Caco-2 (cell line): ENCODE measurements around the gene AHRR. TPM values are rescaled to one million over a fixed set of nuclear protein-coding genes. Genes with fewer than 3 reads are reported as not detected.

Experiments used
- BruUV-seq: library from RNA; stranded (reverse); fragments of 400-500 nt; replicated peaks from 2 replicates; lab custom pipeline; 2021; lab: Mats Ljungman, UMichigan
- CTCF ChIA-PET: fragments of 300-600 bp; sonication (Branson Sonifier 250); formaldehyde crosslinking; loops from one replicate; lab custom pipeline; 2022; ENCODE audit warnings: antibody characterized with exemption; lab: Charles Lee
- POLR2A ChIA-PET: fragments of 300-600 bp; sonication (Branson Sonifier 250); formaldehyde crosslinking; loops from one replicate; lab custom pipeline; 2022; ENCODE audit warnings: antibody characterized with exemption; lab: Charles Lee
- DNase-seq, 2 experiments: peaks; one replicate each; pipeline versions ENCODE4 v3.0.0 to v3.0.0-alpha.2; 2020 to 2022
- H3K27me3 ChIP-seq: replicated peaks from 2 replicates; pipeline ENCODE4 v1.6.0; 2011; ENCODE audit warnings: low read length; ENCODE audit not compliant: control insufficient read depth, insufficient read depth
- H3K36me3 ChIP-seq: 2 replicates; pipeline ENCODE4 v1.5.1; 2011; ENCODE audit warnings: low read length; ENCODE audit not compliant: control insufficient read depth, insufficient read depth
- H3K4me1 ChIP-seq: fragments of 250-450 bp; sonication (Bioruptor Pico); 2 replicates; pipeline ENCODE4 v1.5.1; 2020; ENCODE audit warnings: mild to moderate bottlenecking
- H3K4me3 ChIP-seq: 2 replicates; pipeline ENCODE4 v1.5.1; 2011; ENCODE audit warnings: low read depth, mild to moderate bottlenecking, control low read depth, low read length
- H3K9me3 ChIP-seq: fragments of 250-450 bp; sonication (Bioruptor Pico); 2 replicates; pipeline ENCODE4 v1.5.1; 2020; ENCODE audit warnings: mild to moderate bottlenecking, moderate library complexity
- H3K27ac Mint-ChIP-seq: one replicate; pipeline ENCODE4 v1.8.0; 2022; ENCODE audit warnings: mixed read lengths; ENCODE audit not compliant: unreplicated experiment
- H3K27me3 Mint-ChIP-seq: one replicate; pipeline ENCODE4 v1.8.0; 2022; ENCODE audit warnings: mixed read lengths; ENCODE audit not compliant: insufficient read depth, unreplicated experiment
- H3K36me3 Mint-ChIP-seq: one replicate; pipeline ENCODE4 v1.8.0; 2022; ENCODE audit warnings: mild to moderate bottlenecking, mixed read lengths; ENCODE audit not compliant: insufficient read depth, unreplicated experiment
- H3K4me1 Mint-ChIP-seq: one replicate; pipeline ENCODE4 v1.8.0; 2022; ENCODE audit warnings: low read depth, mixed read lengths; ENCODE audit not compliant: unreplicated experiment
- H3K4me3 Mint-ChIP-seq: one replicate; pipeline ENCODE4 v1.8.0; 2022; ENCODE audit warnings: mild to moderate bottlenecking, moderate library complexity, mixed read lengths; ENCODE audit not compliant: unreplicated experiment
- H3K9me3 Mint-ChIP-seq: one replicate; pipeline ENCODE4 v1.8.0; 2022; ENCODE audit warnings: mixed read lengths; ENCODE audit not compliant: unreplicated experiment
- CTCF ChIP-seq, 2 experiments: fragments of 200-600 bp in 1 of 2; IDR thresholded peaks; 1 replicate in 1 of 2; 2 replicates in 1 of 2; pipeline versions ENCODE4 v1.5.1 to v1.8.0; 2011 to 2022; ENCODE audit warnings: antibody characterized with exemption in 1 of 2, control low read depth in 1 of 2, inconsistent platforms in 1 of 2, low read depth in 1 of 2, low read length in 1 of 2, mild to moderate bottlenecking in 1 of 2, moderate library complexity in 1 of 2; ENCODE audit not compliant: insufficient read depth in 1 of 2, severe bottlenecking in 1 of 2, unreplicated experiment in 1 of 2
- intact Hi-C: fragments of 100-400 bp; cut with micrococcal nuclease; formaldehyde crosslinking; loops from one replicate; pipeline ENCODE4 v1.10.0; 2022; ENCODE audit not compliant: unreplicated experiment
- total RNA-seq: library from RNA; stranded (reverse); gene quantifications from 2 replicates; pipeline ENCODE4 v1.2.3, GENCODE V29; 2022

AHRR gene
- total RNA-seq, 1 experiment from 2014 or later, result 1.1 TPM

GRCh38 chr5:425714-426113, 104.2 kb downstream of the AHRR start:
- Mint-ChIP-seq H3K9me3 (peaks cover 14% of the 10 kb centered on the region), H3K27me3 (no peaks in the 10 kb centered on the region), H3K4me3 (no peak overlapping the region), H3K4me1 (no peaks in the 10 kb centered on the region), H3K27ac (no peak overlapping the region), H3K36me3 (no peaks in the 10 kb centered on the region)
- ChIA-PET CTCF (no interaction called here), POLR2A (no interaction called here)
- TF ChIP-seq CTCF (IDR thresholded peaks at IDR 0.05; ENCODE audit: insufficient read depth in 1 of 2, low read depth in 1 of 2, low read length in 1 of 2, severe bottlenecking in 1 of 2, unreplicated experiment in 1 of 2), result no peak
- DNase-seq, result no peak
- intact Hi-C loops, result no loop called here
- H3K4me1 ChIP-seq, result peaks cover 2% of the 10 kb centered on the region; the same call in 1 of the 2 replicates
- H3K36me3 ChIP-seq, result no peaks in the 10 kb centered on the region
- no peaks in the 10 kb centered on the region for H3K9me3 ChIP-seq
- H3K4me3 ChIP-seq, result no peak overlapping the region
- BruUV-seq, result no TSS peak
- no peaks in the 10 kb centered on the region for H3K27me3 ChIP-seq

- Histone ChIP-seq H3K9me3 (no peaks in the 10 kb centered on the region), H3K4me1 (peaks cover 7% of the 10 kb centered on the region; the same call in 1 of the 2 replicates), H3K36me3 (no peaks in the 10 kb centered on the region), H3K4me3 (no peak overlapping the region), H3K27me3 (no peaks in the 10 kb centered on the region)
- peaks cover 14% of the 10 kb centered on the region for H3K9me3 Mint-ChIP-seq
- no peak overlapping the region for H3K4me3 Mint-ChIP-seq
- no peaks in the 10 kb centered on the region for H3K36me3 Mint-ChIP-seq
- intact Hi-C loops, result no loop called here
- no peak for TF ChIP-seq CTCF (IDR thresholded peaks at IDR 0.05; ENCODE audit: insufficient read depth in 1 of 2, low read depth in 1 of 2, low read length in 1 of 2, severe bottlenecking in 1 of 2, unreplicated experiment in 1 of 2)
- CTCF ChIA-PET, result no interaction called here
- no peaks in the 10 kb centered on the region for H3K4me1 Mint-ChIP-seq
- POLR2A ChIA-PET, result no interaction called here
- H3K27ac Mint-ChIP-seq, result no peak overlapping the region
- BruUV-seq, result no TSS peak
- H3K27me3 Mint-ChIP-seq, result no peaks in the 10 kb centered on the region
- no peak for DNase-seq
Observed at GRCh38 chr5:426392-426976, 105.0 kb downstream of the AHRR start.

- no peaks in the 10 kb centered on the region for H3K27me3 ChIP-seq
- peaks cover 14% of the 10 kb centered on the region for H3K9me3 Mint-ChIP-seq
- no peaks in the 10 kb centered on the region for H3K9me3 ChIP-seq
- POLR2A ChIA-PET, result no interaction called here
- no peak for TF ChIP-seq CTCF (IDR thresholded peaks at IDR 0.05; ENCODE audit: insufficient read depth in 1 of 2, low read depth in 1 of 2, low read length in 1 of 2, severe bottlenecking in 1 of 2, unreplicated experiment in 1 of 2)
- H3K36me3 ChIP-seq, result no peaks in the 10 kb centered on the region
- H3K4me1 Mint-ChIP-seq, result no peaks in the 10 kb centered on the region
- no peak for DNase-seq
- H3K36me3 Mint-ChIP-seq, result no peaks in the 10 kb centered on the region
- no peak overlapping the region for H3K4me3 ChIP-seq
- CTCF ChIA-PET, result interaction anchor here (0.9 kb wide), 1 partner anchor 475 kb away, joined by 3 read pairs; no protein-coding TSS in a partner anchor
- H3K4me1 ChIP-seq, result peaks cover 7% of the 10 kb centered on the region; the same call in 1 of the 2 replicates
- H3K27me3 Mint-ChIP-seq, result no peaks in the 10 kb centered on the region
- intact Hi-C loops, result no loop called here
- BruUV-seq, result no TSS peak
- H3K27ac Mint-ChIP-seq, result no peak overlapping the region
- no peak overlapping the region for H3K4me3 Mint-ChIP-seq
Observed at GRCh38 chr5:427415-428087, 106.0 kb downstream of the AHRR start.
